ENCODE data around the gene ZDHHC15. TPM values are rescaled to one million over a fixed set of nuclear protein-coding genes. Genes with fewer than 3 reads are reported as not detected.
"Not testable (repeated sequence)": the region's sequence is repeated elsewhere in the genome, so short reads cannot be mapped to it uniquely, and the experiment has no call there.

ZDHHC15 gene
- total and polyA plus RNA-seq, 11 donors: 1.2 to 4.1 (median 2.6) TPM

DNA sequence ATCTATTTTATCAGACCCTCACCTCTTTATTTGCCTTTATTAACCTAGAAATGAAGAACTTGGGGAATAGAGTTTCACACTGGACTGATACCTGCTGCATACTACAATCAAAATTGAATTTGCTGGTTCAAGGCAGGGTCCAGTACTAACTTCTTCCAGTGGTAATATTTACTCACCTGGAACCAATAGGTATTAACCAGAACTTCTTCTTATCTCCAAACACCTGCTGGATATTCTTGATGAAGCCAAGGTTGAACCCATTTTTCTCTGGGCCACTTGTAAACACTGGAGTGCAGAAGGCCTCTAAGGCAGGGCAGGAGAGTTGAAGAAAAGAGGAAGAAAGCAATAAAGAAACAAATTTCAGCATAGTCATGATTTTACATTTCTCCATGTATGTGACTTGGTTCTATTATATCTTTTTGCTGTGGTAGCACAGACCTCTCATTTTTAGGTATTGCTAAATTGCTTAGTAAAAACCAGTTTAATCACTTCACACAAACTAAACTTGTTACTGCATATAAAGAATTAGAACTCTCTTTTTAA, 101.1 kb downstream of the ZDHHC15 start:
- ATAC-seq (no peak), DNase-seq (no peak)
- H3K36me3 ChIP-seq: peaks cover 0 to 2% (median 0%) of the 10 kb centered on the region in 9 donors
- TF ChIP-seq, protein P1, sequence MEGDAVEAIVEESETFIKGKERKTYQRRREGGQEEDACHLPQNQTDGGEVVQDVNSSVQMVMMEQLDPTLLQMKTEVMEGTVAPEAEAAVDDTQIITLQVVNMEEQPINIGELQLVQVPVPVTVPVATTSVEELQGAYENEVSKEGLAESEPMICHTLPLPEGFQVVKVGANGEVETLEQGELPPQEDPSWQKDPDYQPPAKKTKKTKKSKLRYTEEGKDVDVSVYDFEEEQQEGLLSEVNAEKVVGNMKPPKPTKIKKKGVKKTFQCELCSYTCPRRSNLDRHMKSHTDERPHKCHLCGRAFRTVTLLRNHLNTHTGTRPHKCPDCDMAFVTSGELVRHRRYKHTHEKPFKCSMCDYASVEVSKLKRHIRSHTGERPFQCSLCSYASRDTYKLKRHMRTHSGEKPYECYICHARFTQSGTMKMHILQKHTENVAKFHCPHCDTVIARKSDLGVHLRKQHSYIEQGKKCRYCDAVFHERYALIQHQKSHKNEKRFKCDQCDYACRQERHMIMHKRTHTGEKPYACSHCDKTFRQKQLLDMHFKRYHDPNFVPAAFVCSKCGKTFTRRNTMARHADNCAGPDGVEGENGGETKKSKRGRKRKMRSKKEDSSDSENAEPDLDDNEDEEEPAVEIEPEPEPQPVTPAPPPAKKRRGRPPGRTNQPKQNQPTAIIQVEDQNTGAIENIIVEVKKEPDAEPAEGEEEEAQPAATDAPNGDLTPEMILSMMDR (IDR thresholded peaks at IDR 0.05): no peak
- H3K4me3 ChIP-seq: no peak overlapping the region
- H3K4me1 ChIP-seq: no peaks in the 10 kb centered on the region
- no peaks in the 10 kb centered on the region for H3K9me3 ChIP-seq
- intact Hi-C loops (cut with DNase I): no loop called here
- no peak overlapping the region for H3K27ac ChIP-seq
- H3K27me3 ChIP-seq: no peaks in the 10 kb centered on the region

- intact Hi-C loops (cut with DNase I); ATAC-seq; H3K27ac ChIP-seq; DNase-seq; H3K4me1 ChIP-seq; H3K27me3 ChIP-seq; H3K4me3 ChIP-seq; H3K36me3 ChIP-seq: not testable (repeated sequence)
- WGBS, 4 donors: 90 to 99% (median 95%) methylated on average over 2 to 24 of the region's 24 CpGs
- peaks cover 0 to 16% (median 0%) of the 10 kb centered on the region in 12 donors for H3K9me3 ChIP-seq
These were observed 115.7 kb downstream of the ZDHHC15 start for GRCh38 chrX:75407153-75407552.

- no peaks in the 10 kb centered on the region for H3K36me3 ChIP-seq
- H3K4me1 ChIP-seq: no peaks in the 10 kb centered on the region
- no peak for DNase-seq
- H3K9me3 ChIP-seq: peaks cover 0 to 21% (median 4%) of the 10 kb centered on the region in 12 donors
- H3K27ac ChIP-seq: no peak overlapping the region
- intact Hi-C loops (cut with DNase I): no loop called here
- TF ChIP-seq, protein P1 (IDR thresholded peaks at IDR 0.05): no peak
- TF ChIP-seq POLR2A (IDR thresholded peaks at IDR 0.05): no peak
- H3K27me3 ChIP-seq: peaks cover 0 to 4% (median 0%) of the 10 kb centered on the region in 9 donors
- no peak overlapping the region for H3K4me3 ChIP-seq
- WGBS, 4 donors: 78 to 90% (median 85%) methylated on average over 2 of the region's 2 CpGs
- no peak for ATAC-seq
These were observed 132.4 kb downstream of the ZDHHC15 start for GRCh38 chrX:75390470-75390869.

DNA sequence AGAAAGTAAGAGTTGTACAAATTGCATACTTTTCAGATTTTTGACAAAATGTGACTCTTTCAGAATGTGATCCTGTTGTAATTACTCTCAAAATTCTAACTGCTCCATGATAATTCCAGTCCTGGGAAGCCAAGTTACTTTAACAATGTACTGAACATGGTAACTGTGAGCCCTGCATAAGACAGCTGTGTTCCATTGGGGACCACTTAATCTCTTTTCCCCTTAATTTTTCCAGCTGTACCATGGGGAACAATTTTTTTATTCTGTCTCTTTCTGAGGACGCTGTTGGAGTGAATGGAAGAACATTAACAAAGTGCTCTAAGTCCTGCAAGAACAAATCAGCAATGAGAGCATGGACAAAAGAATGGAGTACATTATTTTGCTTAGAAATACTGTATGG, 153.1 kb downstream of the ZDHHC15 start:
- DNase-seq (no peak), ATAC-seq (no peak)
- Histone ChIP-seq H3K27me3 (peaks cover 0 to 4% (median 0%) of the 10 kb centered on the region in 9 donors), H3K4me3 (no peak overlapping the region), H3K36me3 (no peaks in the 10 kb centered on the region), H3K4me1 (no peaks in the 10 kb centered on the region), H3K9me3 (peaks cover 0 to 9% (median 0%) of the 10 kb centered on the region in 12 donors), H3K27ac (no peak overlapping the region)
- WGBS, 4 donors: 40 to 90% (median 68%) methylated on average over 1 of the region's 1 CpG
- intact Hi-C loops (cut with DNase I): no loop called here
- no peak for TF ChIP-seq POLR2A (IDR thresholded peaks at IDR 0.05)
- TF ChIP-seq, protein P1 (IDR thresholded peaks at IDR 0.05): no peak

GRCh38 chrX:75366861-75367260, 156.0 kb downstream of the ZDHHC15 start:
- no peak for DNase-seq
- Histone ChIP-seq H3K9me3 (peaks cover 0 to 9% (median 0%) of the 10 kb centered on the region in 12 donors), H3K4me3 (no peak overlapping the region), H3K36me3 (no peaks in the 10 kb centered on the region), H3K27me3 (peaks cover 0 to 4% (median 0%) of the 10 kb centered on the region in 9 donors), H3K27ac (no peak overlapping the region), H3K4me1 (no peaks in the 10 kb centered on the region)
- no peak for ATAC-seq
- WGBS, 4 donors: 76 to 91% (median 86%) methylated on average over 2 of the region's 2 CpGs
- intact Hi-C loops (cut with DNase I): no loop called here
- TF ChIP-seq, protein P1 (IDR thresholded peaks at IDR 0.05): no peak
- TF ChIP-seq POLR2A (IDR thresholded peaks at IDR 0.05): no peak

Measured in heart left ventricle (tissue), 16 donors.